Mesodermal cell (in vitro differentiated cells): ENCODE measurements around the gene FOXE1.

Experiments
- H3K27ac ChIP-seq: 2 replicates; pipeline ENCODE4 v1.7.0; 2013; ENCODE audit warnings: mild to moderate bottlenecking, low read depth, low read length, moderate library complexity; ENCODE audit not compliant: severe bottlenecking
- H3K36me3 ChIP-seq: 2 replicates; pipeline ENCODE4 v1.7.1; 2013; ENCODE audit warnings: mild to moderate bottlenecking, low read length, moderate library complexity; ENCODE audit not compliant: control insufficient read depth, insufficient read depth
- H3K4me1 ChIP-seq: one replicate; pipeline ENCODE4 v1.7.1; 2013; ENCODE audit warnings: mild to moderate bottlenecking, low read length; ENCODE audit not compliant: insufficient read depth, control insufficient read depth, poor library complexity, severe bottlenecking
- H3K4me3 ChIP-seq: 2 replicates; pipeline ENCODE4 v1.7.0; 2013; ENCODE audit warnings: low read length, control low read depth, mild to moderate bottlenecking; ENCODE audit not compliant: insufficient read depth, poor library complexity, severe bottlenecking; ENCODE audit errors: extremely low read depth
- H3K9me3 ChIP-seq: 2 replicates; pipeline ENCODE4 v1.7.1; 2013; ENCODE audit warnings: mild to moderate bottlenecking, low read length, moderate library complexity; ENCODE audit not compliant: control insufficient read depth
- WGBS, 2 experiments: methylation state at CpG; one replicate each; pipeline ENCODE4 v1.1.5; 2013; ENCODE audit warnings: missing lambda C conversion rate in 2 of 2; ENCODE audit not compliant: insufficient coverage in 2 of 2; 5-methylcytosine and 5-hydroxymethylcytosine counted together

FOXE1 gene

DNA sequence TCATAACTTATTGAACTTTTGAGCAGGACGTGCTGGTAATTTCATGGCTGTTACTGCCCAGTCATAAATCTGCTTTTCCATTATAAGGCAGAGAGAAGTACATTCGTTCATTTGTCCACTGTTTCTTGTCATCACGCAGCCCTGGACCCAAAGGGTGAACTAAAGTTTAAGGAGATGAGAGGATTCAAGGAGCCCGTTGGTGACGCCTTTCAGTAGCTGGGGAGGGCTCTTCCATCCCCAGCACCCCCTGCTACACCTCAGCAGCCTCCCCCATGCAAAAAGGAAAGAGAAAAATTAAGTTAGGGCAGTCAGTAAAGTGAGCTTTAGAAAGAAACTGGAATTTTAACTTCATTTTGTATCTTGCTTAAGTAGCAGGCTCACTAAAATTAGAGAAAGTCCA, 2.9 kb downstream of the FOXE1 start:
- Histone ChIP-seq H3K4me1 (peaks cover 9% of the 10 kb centered on the region), H3K9me3 (no peaks in the 10 kb centered on the region), H3K36me3 (no peaks in the 10 kb centered on the region), H3K27ac (no peak overlapping the region), H3K4me3 (no peak overlapping the region)
- 15 to 40% methylated on average over 2 of the region's 5 CpGs for WGBS, 2 experiments

DNA sequence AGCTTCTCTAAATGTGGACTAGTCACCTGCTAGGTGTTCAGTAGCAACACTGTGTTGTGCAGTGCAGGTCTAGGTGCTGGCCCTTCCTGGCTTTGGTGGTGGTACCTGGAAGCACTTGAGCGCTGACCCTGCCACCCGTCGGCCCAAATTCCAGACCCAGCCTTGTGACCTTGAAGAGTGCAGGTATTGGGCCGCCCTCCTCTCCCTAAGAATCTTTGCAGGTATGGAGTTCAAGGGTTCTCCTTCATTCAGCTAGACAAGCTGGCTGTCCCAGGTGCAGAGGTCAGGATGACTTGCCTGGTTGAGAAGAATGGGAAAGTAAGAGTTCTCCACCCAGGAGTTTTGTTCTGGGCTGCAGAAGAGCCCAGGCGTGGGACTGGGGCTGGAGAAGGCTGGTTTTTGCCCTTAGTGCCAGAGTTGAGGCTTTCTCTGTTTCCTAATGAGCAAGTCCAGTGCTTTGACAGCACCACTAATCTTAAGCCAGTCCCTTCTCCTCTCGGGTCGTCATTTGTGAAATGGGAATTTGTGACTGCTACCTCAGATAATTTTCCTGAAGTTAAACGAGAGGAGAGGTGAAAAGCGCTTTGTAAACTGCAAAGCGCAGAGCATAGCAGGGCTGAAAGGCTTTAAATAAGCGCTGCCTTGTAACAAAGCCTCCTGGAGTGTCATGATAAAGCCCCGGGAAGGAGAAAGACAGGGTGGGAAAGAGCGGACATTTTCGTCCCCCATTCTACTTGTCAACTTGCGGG, 4.0 kb downstream of the FOXE1 start:
- Histone ChIP-seq H3K4me1 (peaks cover 9% of the 10 kb centered on the region), H3K4me3 (no peak overlapping the region), H3K36me3 (no peaks in the 10 kb centered on the region), H3K27ac (no peak overlapping the region), H3K9me3 (no peaks in the 10 kb centered on the region)
- WGBS, 2 experiments = 10% methylated on average over 12 to 13 of the region's 15 CpGs

- H3K36me3 ChIP-seq = no peaks in the 10 kb centered on the region
- no peak overlapping the region for H3K27ac ChIP-seq
- H3K9me3 ChIP-seq = no peaks in the 10 kb centered on the region
- H3K4me3 ChIP-seq = no peak overlapping the region
- H3K4me1 ChIP-seq = peaks cover 9% of the 10 kb centered on the region
- 2% methylated on average over 45 to 49 of the region's 54 CpGs for WGBS, 2 experiments
Observed at GRCh38 chr9:97857606-97858392, 4.8 kb downstream of the FOXE1 start.

- Histone ChIP-seq H3K9me3 (no peaks in the 10 kb centered on the region), H3K4me1 (peaks cover 9% of the 10 kb centered on the region), H3K36me3 (no peaks in the 10 kb centered on the region), H3K27ac (no peak overlapping the region), H3K4me3 (no peak overlapping the region)
- WGBS, 2 experiments = 2% methylated on average over 6 of the region's 6 CpGs; no CpG with 5 or more reads in 1 of the 2 experiments
Observed at GRCh38 chr9:97858393-97858713, 5.3 kb downstream of the FOXE1 start.

- 40 to 57% methylated on average over 1 of the region's 1 CpG for WGBS, 2 experiments
- Histone ChIP-seq H3K27ac (no peak overlapping the region), H3K9me3 (no peaks in the 10 kb centered on the region), H3K4me3 (no peak overlapping the region), H3K4me1 (peaks cover 9% of the 10 kb centered on the region), H3K36me3 (no peaks in the 10 kb centered on the region)
Observed at GRCh38 chr9:97858826-97859225, 5.8 kb downstream of the FOXE1 start.

GRCh38 chr9:97859346-97859745, 6.3 kb downstream of the FOXE1 start:
- no peaks in the 10 kb centered on the region for H3K36me3 ChIP-seq
- H3K9me3 ChIP-seq = no peaks in the 10 kb centered on the region
- H3K4me3 ChIP-seq = no peak overlapping the region
- H3K4me1 ChIP-seq = peaks cover 9% of the 10 kb centered on the region
- 93% methylated on average over 2 of the region's 2 CpGs; no CpG with 5 or more reads in 1 of the 2 experiments for WGBS, 2 experiments
- no peak overlapping the region for H3K27ac ChIP-seq

DNA sequence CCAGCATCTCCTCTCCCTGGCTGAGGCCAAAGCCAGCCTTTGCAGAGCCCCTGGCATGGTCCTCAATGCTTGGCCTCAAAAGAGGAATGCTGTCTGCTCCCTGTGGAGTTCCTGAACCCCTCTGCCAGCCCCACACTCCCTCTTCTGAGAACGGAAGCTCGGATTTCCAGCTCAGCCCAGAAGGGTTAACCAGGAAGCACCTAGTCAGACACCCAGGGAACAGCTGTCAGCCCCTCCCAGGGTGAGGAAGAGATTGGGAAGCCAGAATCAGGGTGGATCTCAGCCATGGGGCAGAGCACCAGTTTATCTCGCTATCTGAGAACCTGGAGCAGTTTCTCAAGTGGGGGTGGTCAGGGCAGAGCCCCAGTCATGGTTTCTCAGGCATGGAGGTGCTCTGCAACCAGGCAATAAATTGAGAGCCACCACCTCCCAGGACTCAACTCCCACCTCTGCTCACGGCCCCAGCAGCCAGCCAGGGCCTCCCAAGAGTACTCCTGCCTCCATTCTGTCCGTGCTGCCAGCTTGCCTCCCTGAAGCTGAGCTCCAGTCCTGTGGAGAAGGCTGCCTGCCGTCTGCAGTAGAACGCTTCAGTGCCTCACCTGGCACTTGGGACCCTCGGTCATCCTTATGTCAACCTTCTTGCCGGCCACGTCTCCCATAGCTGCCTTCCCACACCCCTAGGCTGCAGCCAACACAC, 7.6 kb downstream of the FOXE1 start:
- Histone ChIP-seq H3K27ac (no peak overlapping the region), H3K36me3 (no peaks in the 10 kb centered on the region), H3K9me3 (no peaks in the 10 kb centered on the region), H3K4me1 (peaks cover 9% of the 10 kb centered on the region), H3K4me3 (no peak overlapping the region)
- WGBS, 2 experiments = 62 to 64% methylated on average over 9 to 10 of the region's 10 CpGs

DNA sequence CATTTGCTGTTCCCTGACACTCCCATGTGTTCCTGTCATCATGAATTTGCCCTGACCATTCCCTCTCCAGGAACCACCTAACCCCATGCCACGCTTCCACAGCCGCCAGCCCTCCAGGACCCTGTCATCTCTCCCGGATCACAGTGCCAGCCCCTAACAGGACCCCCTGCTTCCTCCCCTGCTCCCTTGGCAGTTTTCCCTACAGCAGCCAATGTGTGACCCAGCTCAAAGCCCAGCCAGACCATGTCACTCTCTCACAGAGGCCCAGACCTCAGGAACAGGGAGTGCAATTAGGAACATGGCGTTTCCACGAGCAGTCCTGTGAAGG, 8.1 kb downstream of the FOXE1 start:
- WGBS, 2 experiments = 89 to 100% methylated on average over 3 of the region's 5 CpGs

DNA sequence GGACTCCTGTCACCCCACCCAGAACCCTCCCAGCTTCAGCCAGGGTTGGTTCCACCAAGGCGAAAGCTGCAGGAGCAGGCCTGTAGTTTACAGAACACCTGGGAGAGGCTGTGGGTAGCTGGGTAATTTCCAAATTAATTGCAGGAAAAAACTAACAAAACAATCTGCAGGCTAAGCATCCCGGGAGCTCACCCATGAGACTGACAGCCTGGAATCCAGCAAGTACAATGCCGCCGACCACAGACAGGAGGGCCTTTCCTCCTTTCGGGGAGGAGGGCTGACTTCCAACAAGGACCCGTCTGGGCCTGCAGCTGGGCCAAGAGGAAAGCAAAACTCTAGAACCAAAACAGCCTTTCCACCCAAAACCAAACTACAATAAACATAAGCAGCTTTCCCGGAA, 10.3 kb downstream of the FOXE1 start:
- H3K4me1 ChIP-seq = no peaks in the 10 kb centered on the region
- WGBS, 2 experiments = 65 to 81% methylated on average over 4 to 6 of the region's 7 CpGs
- peaks cover 4% of the 10 kb centered on the region for H3K9me3 ChIP-seq
- H3K4me3 ChIP-seq = no peak overlapping the region
- no peaks in the 10 kb centered on the region for H3K36me3 ChIP-seq
- no peak overlapping the region for H3K27ac ChIP-seq

More for the DNA sequence above, 8.1 kb downstream of the FOXE1 start:
- no peaks in the 10 kb centered on the region for H3K9me3 ChIP-seq
- H3K27ac ChIP-seq = no peak overlapping the region
- H3K4me3 ChIP-seq = no peak overlapping the region
- H3K36me3 ChIP-seq = no peaks in the 10 kb centered on the region
- H3K4me1 ChIP-seq = peaks cover 9% of the 10 kb centered on the region

DNA sequence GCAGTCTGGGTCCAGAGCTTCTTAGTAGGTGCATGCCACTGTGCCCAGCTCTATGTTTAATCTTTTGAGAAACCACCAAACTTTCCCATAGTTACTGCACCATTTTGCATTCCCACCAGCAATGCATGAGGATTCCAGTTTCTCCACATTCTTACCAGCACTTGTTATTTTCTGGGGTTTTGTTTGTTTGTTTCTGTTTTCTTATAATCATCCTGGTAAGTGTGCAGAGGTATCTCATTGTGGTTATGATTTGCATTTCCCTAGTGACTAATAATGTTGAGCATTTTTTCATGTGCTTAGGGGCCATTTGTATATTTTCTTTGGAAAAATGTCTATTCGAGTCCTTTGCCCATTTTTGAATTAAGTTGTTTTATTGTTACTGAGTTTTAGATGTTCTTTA, 11.4 kb downstream of the FOXE1 start:
- no peak overlapping the region for H3K27ac ChIP-seq
- peaks cover 4% of the 10 kb centered on the region for H3K9me3 ChIP-seq
- no peak overlapping the region for H3K4me3 ChIP-seq
- WGBS, 2 experiments = no CpG with 5 or more reads among the region's 1 CpG
- no peaks in the 10 kb centered on the region for H3K4me1 ChIP-seq
- H3K36me3 ChIP-seq = no peaks in the 10 kb centered on the region
